SJSA1 (cell line): Measurements from ENCODE around the gene FMR1NB. TPM values are rescaled to one million over a fixed set of nuclear protein-coding genes. Genes with fewer than 3 reads are reported as not detected.
A peak's percentile ranks its signal among the peaks of the same experiment; 100 is the strongest.

Source experiments
- DNase-seq, 2 experiments: peaks; one replicate each; pipeline ENCODE4 v3.0.0-alpha.2; 2015 to 2020; ENCODE audit warnings: low spot score in 2 of 2, low read depth in 1 of 2
- H3K27ac ChIP-seq: fragments of 250-450 bp; sonication (Bioruptor Pico); 2 replicates; pipeline ENCODE4 v1.5.1; 2020; ENCODE audit warnings: mild to moderate bottlenecking, moderate library complexity
- H3K27me3 ChIP-seq: fragments of 250-450 bp; sonication (Bioruptor Pico); replicated peaks from 2 replicates; pipeline ENCODE4 v1.5.1; 2020; ENCODE audit warnings: mild to moderate bottlenecking, moderate library complexity
- H3K36me3 ChIP-seq: fragments of 250-450 bp; sonication (Bioruptor Pico); 2 replicates; pipeline ENCODE4 v1.5.1; 2020; ENCODE audit warnings: mild to moderate bottlenecking
- H3K4me1 ChIP-seq: fragments of 250-450 bp; sonication (Bioruptor Pico); replicated peaks from 2 replicates; pipeline ENCODE4 v1.6.1; 2021; ENCODE audit warnings: mild to moderate bottlenecking
- H3K4me3 ChIP-seq: fragments of 250-450 bp; sonication (Bioruptor Pico); 2 replicates; pipeline ENCODE4 v1.5.1; 2020; ENCODE audit warnings: mild to moderate bottlenecking
- H3K9me3 ChIP-seq: fragments of 250-450 bp; sonication (Bioruptor Pico); replicated peaks from 2 replicates; pipeline ENCODE4 v1.5.1; 2020; ENCODE audit warnings: mild to moderate bottlenecking
- total RNA-seq: library from RNA; depleted of rRNA; stranded (reverse); fragments of >200 nt; shearing (Covaris generic); gene quantifications from 2 replicates; pipeline ENCODE4 v1.2.3, GENCODE V29; 2014; rRNA removed

The FMR1NB gene
- total RNA-seq, 1 experiment from 2014 or later: not detected

GRCh38 chrX:148035380-148035779 lies 54.2 kb downstream of the FMR1NB start:
- Histone ChIP-seq H3K4me3 (no peak overlapping the region), H3K4me1 (no peaks in the 10 kb centered on the region), H3K27ac (no peak overlapping the region), H3K9me3 (no peaks in the 10 kb centered on the region), H3K36me3 (no peaks in the 10 kb centered on the region), H3K27me3 (no peaks in the 10 kb centered on the region)
- DNase-seq: no peak

GRCh38 chrX:148037020-148037419 lies 55.9 kb downstream of the FMR1NB start:
- no peaks in the 10 kb centered on the region for H3K9me3 ChIP-seq
- no peak for DNase-seq
- H3K27ac ChIP-seq: no peak overlapping the region
- H3K4me1 ChIP-seq: no peaks in the 10 kb centered on the region
- H3K27me3 ChIP-seq: no peaks in the 10 kb centered on the region
- no peak overlapping the region for H3K4me3 ChIP-seq
- H3K36me3 ChIP-seq: no peaks in the 10 kb centered on the region

DNA sequence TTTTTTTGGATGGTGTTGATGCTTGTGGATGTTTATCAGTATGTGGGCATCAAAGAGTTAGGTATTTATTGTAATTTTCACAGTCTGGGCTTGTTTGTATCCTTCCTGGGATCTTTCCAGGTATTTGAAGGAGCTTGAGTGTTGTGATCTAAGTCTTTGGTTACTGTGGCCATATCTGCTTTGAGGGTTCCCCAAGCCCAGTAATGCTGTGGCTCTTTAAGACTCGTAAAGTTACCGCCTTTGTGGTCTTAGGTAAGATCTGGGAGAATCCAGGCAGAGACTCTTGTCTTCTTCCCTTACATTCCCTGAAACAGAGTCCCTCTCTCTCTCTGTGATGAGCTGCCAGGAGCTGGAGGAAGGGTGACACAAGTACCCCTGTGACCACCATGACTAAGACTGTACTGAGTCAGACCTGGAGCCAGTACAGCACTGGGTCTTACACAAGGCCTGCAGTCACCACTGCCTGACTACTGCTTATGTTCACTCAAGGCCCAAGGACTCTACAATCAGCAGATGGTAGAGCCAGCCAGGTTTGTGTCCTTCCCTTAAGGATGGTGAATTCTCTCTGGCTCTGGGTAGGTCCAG lies 62.2 kb downstream of the FMR1NB start:
- Histone ChIP-seq H3K4me1 (no peaks in the 10 kb centered on the region), H3K4me3 (no peak overlapping the region), H3K9me3 (no peaks in the 10 kb centered on the region), H3K27me3 (no peaks in the 10 kb centered on the region), H3K27ac (no peak overlapping the region), H3K36me3 (no peaks in the 10 kb centered on the region)
- no peak for DNase-seq

DNA sequence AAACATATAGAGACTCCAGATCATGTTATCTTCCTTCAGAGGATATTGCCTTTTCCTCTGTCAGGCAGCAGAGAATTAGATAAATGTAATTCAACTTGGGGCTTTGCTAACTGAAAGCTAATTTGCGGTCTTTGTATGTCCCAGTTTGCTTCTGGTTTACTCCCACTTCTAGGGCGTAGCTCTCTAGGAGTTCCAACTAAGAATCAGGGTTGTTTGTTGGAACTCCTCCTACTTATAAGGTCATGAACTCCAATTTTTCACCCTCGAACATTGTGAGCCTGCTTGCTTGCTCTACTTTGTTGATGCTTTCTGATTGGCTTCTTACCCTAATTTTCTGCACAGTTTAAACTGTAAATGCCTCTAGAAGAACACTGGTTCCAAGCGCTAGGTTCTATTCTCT lies 66.1 kb downstream of the FMR1NB start:
- no peaks in the 10 kb centered on the region for H3K9me3 ChIP-seq
- no peak overlapping the region for H3K4me3 ChIP-seq
- DNase-seq: no peak
- no peaks in the 10 kb centered on the region for H3K27me3 ChIP-seq
- H3K27ac ChIP-seq: no peak overlapping the region
- H3K36me3 ChIP-seq: no peaks in the 10 kb centered on the region
- H3K4me1 ChIP-seq: no peaks in the 10 kb centered on the region

DNA sequence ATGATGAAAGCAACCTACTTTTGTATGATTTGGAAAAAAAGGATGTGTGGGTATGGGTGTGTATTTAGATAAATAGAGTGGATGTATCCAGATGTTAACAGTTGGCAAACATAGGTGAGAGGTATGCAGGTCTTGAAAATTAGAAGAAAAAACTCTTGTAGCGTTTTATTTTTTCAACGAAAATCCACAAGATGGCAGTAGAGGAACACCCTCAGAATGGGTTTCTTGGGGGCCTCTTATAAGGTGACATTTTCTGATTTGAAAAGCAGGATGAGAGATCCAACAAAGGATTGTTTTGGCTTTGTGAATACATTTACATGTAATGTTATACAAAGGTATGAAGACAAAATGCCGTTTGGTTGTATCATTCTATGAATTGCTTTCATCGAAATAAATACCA lies 68.3 kb downstream of the FMR1NB start:
- Histone ChIP-seq H3K27ac (no peak overlapping the region), H3K4me3 (no peak overlapping the region), H3K27me3 (no peaks in the 10 kb centered on the region), H3K4me1 (no peaks in the 10 kb centered on the region), H3K9me3 (no peaks in the 10 kb centered on the region), H3K36me3 (no peaks in the 10 kb centered on the region)
- peak in 1 of 2 experiments; percentile 2 for DNase-seq

- no peaks in the 10 kb centered on the region for H3K9me3 ChIP-seq
- H3K4me1 ChIP-seq: no peaks in the 10 kb centered on the region
- DNase-seq: no peak
- H3K36me3 ChIP-seq: no peaks in the 10 kb centered on the region
- H3K27ac ChIP-seq: no peak overlapping the region
- H3K4me3 ChIP-seq: no peak overlapping the region
- H3K27me3 ChIP-seq: no peaks in the 10 kb centered on the region
Measured at GRCh38 chrX:148051973-148052372, 70.8 kb downstream of the FMR1NB start.

DNA sequence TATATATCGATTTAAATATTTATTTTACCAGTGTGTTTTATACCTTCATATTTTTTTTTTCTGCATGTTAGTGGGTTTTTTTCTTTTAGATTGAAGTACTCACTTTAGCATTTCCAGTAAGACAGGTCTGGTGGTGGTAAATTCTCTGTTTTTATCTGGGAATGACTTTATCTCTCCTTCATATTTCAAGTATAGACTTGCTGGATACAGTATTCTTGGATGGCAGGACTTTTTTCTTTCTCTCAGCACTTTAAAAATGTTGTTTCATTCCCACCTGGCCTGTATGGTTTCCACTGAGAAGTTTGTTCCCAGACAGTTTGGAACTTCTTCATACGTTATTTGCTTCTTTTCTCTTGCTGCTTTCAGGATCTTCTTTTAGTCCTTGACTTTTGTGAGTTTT lies 86.1 kb downstream of the FMR1NB start:
- no peak overlapping the region for H3K27ac ChIP-seq
- DNase-seq: no peak
- H3K27me3 ChIP-seq: no peaks in the 10 kb centered on the region
- no peak overlapping the region for H3K4me3 ChIP-seq
- H3K9me3 ChIP-seq: no peaks in the 10 kb centered on the region
- no peaks in the 10 kb centered on the region for H3K4me1 ChIP-seq
- H3K36me3 ChIP-seq: no peaks in the 10 kb centered on the region

GRCh38 chrX:148069759-148070503 lies 88.8 kb downstream of the FMR1NB start:
- no peaks in the 10 kb centered on the region for H3K27me3 ChIP-seq
- DNase-seq: no peak
- H3K9me3 ChIP-seq: no peaks in the 10 kb centered on the region
- H3K27ac ChIP-seq: no peak overlapping the region
- no peaks in the 10 kb centered on the region for H3K36me3 ChIP-seq
- H3K4me1 ChIP-seq: no peaks in the 10 kb centered on the region
- no peak overlapping the region for H3K4me3 ChIP-seq

DNA sequence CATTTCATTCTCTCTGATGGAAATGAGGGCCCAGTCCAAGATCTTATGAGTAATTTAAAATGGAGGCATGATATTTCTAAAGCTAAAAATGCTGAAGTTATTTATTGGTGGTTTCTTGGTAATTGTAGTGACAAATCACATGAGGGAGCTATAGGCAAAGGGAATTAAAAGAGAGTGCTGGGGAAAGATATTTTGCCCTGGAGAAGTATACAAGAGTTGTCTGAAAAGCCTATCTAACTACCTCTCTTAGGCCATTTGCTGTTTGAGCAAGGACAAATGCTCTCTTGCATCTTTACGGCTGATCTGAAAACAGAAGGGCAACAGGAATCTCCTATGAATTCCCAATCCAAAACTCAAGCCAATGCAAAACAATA lies 89.4 kb downstream of the FMR1NB start:
- no peak overlapping the region for H3K4me3 ChIP-seq
- no peaks in the 10 kb centered on the region for H3K9me3 ChIP-seq
- H3K4me1 ChIP-seq: no peaks in the 10 kb centered on the region
- H3K36me3 ChIP-seq: no peaks in the 10 kb centered on the region
- no peak overlapping the region for H3K27ac ChIP-seq
- H3K27me3 ChIP-seq: no peaks in the 10 kb centered on the region
- DNase-seq: no peak

Other genes starting within 250 kb of the FMR1NB start
- 23.4 and 36.0 TPM in 2 replicates for gene FMR1, start 69.4 kb upstream of the FMR1NB start, total RNA-seq